Measurements from ENCODE around the gene MYLK4. TPM values are rescaled to one million over a fixed set of nuclear protein-coding genes. Genes with fewer than 3 reads are reported as not detected.
"Not testable (repeated sequence)": the region's sequence is repeated elsewhere in the genome, so short reads cannot be mapped to it uniquely, and the experiment has no call there.

The MYLK4 gene
- polyA plus RNA-seq, 1 experiment: 0.21 TPM

- no peaks in the 10 kb centered on the region for H3K27me3 ChIP-seq (ENCODE audit: control insufficient read depth, insufficient read depth, low read length)
- no peak for DNase-seq (ENCODE audit: low read depth)
- no peaks in the 10 kb centered on the region for H3K36me3 ChIP-seq (ENCODE audit: control insufficient read depth, insufficient read depth, low read length)
- H3K4me3 ChIP-seq (ENCODE audit: low read depth, low read length): peak overlapping the region; percentile 58
- POLR2A ChIA-PET: no interaction called here
- TF ChIP-seq CTCF (IDR thresholded peaks at IDR 0.05; ENCODE audit: insufficient read depth, low read depth, low read length): no peak
- CTCF ChIA-PET: interaction anchor here (1.3 to 9.5 kb wide), 5 partner anchors 14 to 1168 kb away, joined by 4 to 81 read pairs (median 7); partner anchors contain the start of gene MYLK4
These were observed 13.3 kb upstream of the MYLK4 start for GRCh38 chr6:2763876-2764540.

- TF ChIP-seq CTCF (IDR thresholded peaks at IDR 0.05; ENCODE audit: insufficient read depth, low read depth, low read length): no peak
- DNase-seq (ENCODE audit: low read depth): no peak
- ChIA-PET POLR2A (no interaction called here), CTCF (interaction anchor here (1.3 to 9.5 kb wide), 5 partner anchors 13 to 1168 kb away, joined by 4 to 81 read pairs (median 7); partner anchors contain the start of gene MYLK4)
- H3K4me3 ChIP-seq (ENCODE audit: low read depth, low read length): no peak overlapping the region
- no peaks in the 10 kb centered on the region for H3K27me3 ChIP-seq (ENCODE audit: control insufficient read depth, insufficient read depth, low read length)
- no peaks in the 10 kb centered on the region for H3K36me3 ChIP-seq (ENCODE audit: control insufficient read depth, insufficient read depth, low read length)
These were observed 12.7 kb upstream of the MYLK4 start for GRCh38 chr6:2763345-2763841.

- H3K36me3 ChIP-seq (ENCODE audit: control insufficient read depth, insufficient read depth, low read length); H3K4me3 ChIP-seq (ENCODE audit: low read depth, low read length); POLR2A ChIA-PET; H3K27me3 ChIP-seq (ENCODE audit: control insufficient read depth, insufficient read depth, low read length); DNase-seq (ENCODE audit: low read depth): not testable (repeated sequence)
- CTCF ChIA-PET: interaction anchor here (1.3 to 9.5 kb wide), 5 partner anchors 13 to 1167 kb away, joined by 4 to 81 read pairs (median 7); partner anchors contain the start of gene MYLK4
These were observed 12.1 kb upstream of the MYLK4 start for GRCh38 chr6:2762868-2763267.

- POLR2A ChIA-PET: no interaction called here
- CTCF ChIA-PET: interaction anchor here (0.9 to 9.5 kb wide), 4 partner anchors 11 to 25 kb away, joined by 3 to 81 read pairs (median 4); partner anchors contain the start of gene MYLK4
- Histone ChIP-seq H3K36me3 (ENCODE audit: control insufficient read depth, insufficient read depth, low read length) (no peaks in the 10 kb centered on the region), H3K4me3 (ENCODE audit: low read depth, low read length) (no peak overlapping the region), H3K27me3 (ENCODE audit: control insufficient read depth, insufficient read depth, low read length) (no peaks in the 10 kb centered on the region)
- TF ChIP-seq CTCF (IDR thresholded peaks at IDR 0.05; ENCODE audit: insufficient read depth, low read depth, low read length): peak; percentile 28; the same call in 1 of the 2 replicates
- no peak for DNase-seq (ENCODE audit: low read depth)
These were observed 10.4 kb upstream of the MYLK4 start for GRCh38 chr6:2760882-2761842.

- no peak for DNase-seq (ENCODE audit: low read depth)
- no peak overlapping the region for H3K4me3 ChIP-seq (ENCODE audit: low read depth, low read length)
- no peaks in the 10 kb centered on the region for H3K27me3 ChIP-seq (ENCODE audit: control insufficient read depth, insufficient read depth, low read length)
- no peaks in the 10 kb centered on the region for H3K36me3 ChIP-seq (ENCODE audit: control insufficient read depth, insufficient read depth, low read length)
- no peak for TF ChIP-seq CTCF (IDR thresholded peaks at IDR 0.05; ENCODE audit: insufficient read depth, low read depth, low read length)
- CTCF ChIA-PET: interaction anchor here (1.2 to 9.5 kb wide), 2 partner anchors 9 to 1162 kb away, joined by 3 to 81 read pairs; partner anchors contain the start of gene MYLK4
- POLR2A ChIA-PET: no interaction called here
These were observed 8.3 kb upstream of the MYLK4 start for GRCh38 chr6:2758980-2759379.
